Measurements from ENCODE around the gene RBFOX1. TPM values are rescaled to one million over a fixed set of nuclear protein-coding genes. Genes with fewer than 3 reads are reported as not detected.

RBFOX1 gene
- total RNA-seq, 1 donor from 2014 or later = 0.84 TPM

DNA sequence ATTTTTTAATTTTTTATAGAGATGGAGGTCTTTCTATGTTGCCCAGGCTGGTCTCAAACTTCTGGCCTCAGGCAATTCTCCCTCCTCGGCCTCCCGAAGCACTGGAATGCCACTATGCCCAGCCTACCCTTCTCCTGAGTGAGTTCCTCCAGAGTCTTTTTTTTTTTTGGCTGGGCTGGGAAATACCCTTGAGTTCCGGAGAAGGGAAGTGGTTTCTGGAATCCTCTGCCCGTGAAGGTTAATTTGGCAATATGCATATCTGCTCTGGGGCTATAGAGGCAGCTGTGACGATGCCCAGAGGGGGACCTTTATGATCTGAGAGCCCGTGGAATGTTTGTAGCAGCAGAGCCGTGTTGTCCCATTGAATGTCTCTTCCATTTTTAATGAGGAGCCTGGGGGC, 217.5 kb downstream of the RBFOX1 start:
- Mint-ChIP-seq H3K9me3 (ENCODE audit: unreplicated experiment) (no peaks in the 10 kb centered on the region), H3K4me1 (ENCODE audit: low read depth, unreplicated experiment) (peaks cover 7% of the 10 kb centered on the region), H3K4me3 (ENCODE audit: unreplicated experiment) (no peak overlapping the region), H3K36me3 (ENCODE audit: low read depth, unreplicated experiment) (no peaks in the 10 kb centered on the region), H3K27ac (ENCODE audit: unreplicated experiment) (no peak overlapping the region), H3K27me3 (ENCODE audit: low read depth, unreplicated experiment) (peaks cover 2% of the 10 kb centered on the region)
- Histone ChIP-seq H3K9ac (ENCODE audit: low read length) (no peak overlapping the region), H3K9me3 (ENCODE audit: insufficient read depth, low read depth, low read length) (no peaks in the 10 kb centered on the region), H3K27ac (ENCODE audit: low read depth, low read length) (no peak overlapping the region), H3K36me3 (ENCODE audit: insufficient read depth, low read length) (no peaks in the 10 kb centered on the region), H4K20me1 (ENCODE audit: insufficient read depth, low read length) (no peaks in the 10 kb centered on the region), H3K4me3 (ENCODE audit: insufficient read depth, low read depth, low read length) (no peak overlapping the region), H2AFZ (ENCODE audit: low read depth, low read length) (no peak overlapping the region), H3K27me3 (ENCODE audit: insufficient read depth, low read length) (no peaks in the 10 kb centered on the region), H3K4me2 (ENCODE audit: low read length) (no peak overlapping the region), H3K4me1 (ENCODE audit: insufficient read depth, low read length) (no peaks in the 10 kb centered on the region), H3K79me2 (ENCODE audit: insufficient read depth, low read length) (no peaks in the 10 kb centered on the region)
- DNase-seq (ENCODE audit: low read depth) (no peak), FAIRE-seq (no peak)
- TF ChIP-seq EZH2 (IDR thresholded peaks at IDR 0.05; ENCODE audit: insufficient read depth, low read length) = no peak
- no peak for TF ChIP-seq CTCF (IDR thresholded peaks at IDR 0.05; ENCODE audit: insufficient read depth, low read depth, low read length)

DNA sequence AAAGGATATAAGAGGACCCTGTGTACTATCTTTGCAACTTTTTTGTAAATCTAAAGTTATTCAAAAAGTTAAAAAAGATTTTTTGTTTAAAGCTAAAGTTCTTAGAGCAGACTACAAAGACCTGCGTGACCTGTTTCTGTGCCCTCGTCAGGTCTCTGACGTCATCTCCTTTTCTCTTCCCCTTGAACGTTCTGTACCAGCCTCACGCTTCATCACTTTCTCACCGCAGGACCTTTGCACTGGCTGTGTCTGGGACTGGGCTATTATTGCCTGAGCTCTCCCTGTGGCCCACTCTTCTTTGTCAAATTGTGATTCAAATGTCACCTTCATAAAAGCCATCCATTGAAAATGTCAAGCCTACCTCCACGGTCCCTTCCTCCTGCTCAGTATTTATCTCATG, 222.8 kb downstream of the RBFOX1 start:
- Mint-ChIP-seq H3K27me3 (ENCODE audit: low read depth, unreplicated experiment) (peaks cover 6% of the 10 kb centered on the region), H3K9me3 (ENCODE audit: unreplicated experiment) (no peaks in the 10 kb centered on the region), H3K4me3 (ENCODE audit: unreplicated experiment) (no peak overlapping the region), H3K36me3 (ENCODE audit: low read depth, unreplicated experiment) (no peaks in the 10 kb centered on the region), H3K4me1 (ENCODE audit: low read depth, unreplicated experiment) (peaks cover 7% of the 10 kb centered on the region), H3K27ac (ENCODE audit: unreplicated experiment) (no peak overlapping the region)
- Histone ChIP-seq H3K4me2 (ENCODE audit: low read length) (no peak overlapping the region), H3K27me3 (ENCODE audit: insufficient read depth, low read length) (no peaks in the 10 kb centered on the region), H4K20me1 (ENCODE audit: insufficient read depth, low read length) (no peaks in the 10 kb centered on the region), H3K27ac (ENCODE audit: low read depth, low read length) (no peak overlapping the region), H2AFZ (ENCODE audit: low read depth, low read length) (no peak overlapping the region), H3K4me3 (ENCODE audit: insufficient read depth, low read depth, low read length) (no peak overlapping the region), H3K9me3 (ENCODE audit: insufficient read depth, low read depth, low read length) (no peaks in the 10 kb centered on the region), H3K9ac (ENCODE audit: low read length) (no peak overlapping the region), H3K36me3 (ENCODE audit: insufficient read depth, low read length) (no peaks in the 10 kb centered on the region), H3K4me1 (ENCODE audit: insufficient read depth, low read length) (no peaks in the 10 kb centered on the region), H3K79me2 (ENCODE audit: insufficient read depth, low read length) (no peaks in the 10 kb centered on the region)
- TF ChIP-seq EZH2 (IDR thresholded peaks at IDR 0.05; ENCODE audit: insufficient read depth, low read length) = no peak
- DNase-seq (ENCODE audit: low read depth) (no peak), FAIRE-seq (no peak)

DNA sequence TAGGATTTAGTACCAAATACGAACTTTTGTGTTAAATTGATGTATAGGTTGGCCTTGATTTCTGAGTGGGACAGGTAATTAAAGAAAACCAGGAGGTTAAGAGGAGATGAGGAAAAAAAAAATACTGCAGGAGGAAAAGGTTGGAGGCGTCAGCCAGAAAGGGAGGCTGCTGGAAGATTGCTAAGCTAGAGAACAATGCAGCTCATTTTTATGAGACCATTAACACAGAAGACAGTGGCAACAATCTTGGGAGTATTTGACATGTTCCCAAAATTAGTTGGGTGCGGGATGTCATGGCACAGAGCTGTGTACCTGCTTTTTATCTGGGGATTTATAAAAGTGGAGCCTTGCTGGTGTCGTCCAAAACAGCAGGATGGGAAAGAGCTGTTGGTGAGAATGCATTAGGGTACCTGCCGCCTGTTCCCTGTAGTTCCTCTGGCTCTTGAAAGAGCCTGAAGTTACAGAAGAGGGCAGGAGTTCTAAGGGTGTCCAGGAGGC, 229.3 kb downstream of the RBFOX1 start:
- H3K27ac Mint-ChIP-seq (ENCODE audit: unreplicated experiment) = no peak overlapping the region
- Histone ChIP-seq H3K36me3 (ENCODE audit: insufficient read depth, low read length) (no peaks in the 10 kb centered on the region), H2AFZ (ENCODE audit: low read depth, low read length) (no peak overlapping the region), H3K9ac (ENCODE audit: low read length) (no peak overlapping the region), H3K79me2 (ENCODE audit: insufficient read depth, low read length) (no peaks in the 10 kb centered on the region), H3K27ac (ENCODE audit: low read depth, low read length) (no peak overlapping the region), H3K27me3 (ENCODE audit: insufficient read depth, low read length) (no peaks in the 10 kb centered on the region), H3K4me1 (ENCODE audit: insufficient read depth, low read length) (no peaks in the 10 kb centered on the region), H3K4me3 (ENCODE audit: insufficient read depth, low read depth, low read length) (no peak overlapping the region), H4K20me1 (ENCODE audit: insufficient read depth, low read length) (no peaks in the 10 kb centered on the region), H3K9me3 (ENCODE audit: insufficient read depth, low read depth, low read length) (peaks cover 6% of the 10 kb centered on the region), H3K4me2 (ENCODE audit: low read length) (no peak overlapping the region)
- H3K9me3 Mint-ChIP-seq (ENCODE audit: unreplicated experiment) = no peaks in the 10 kb centered on the region
- no peaks in the 10 kb centered on the region for H3K4me1 Mint-ChIP-seq (ENCODE audit: low read depth, unreplicated experiment)
- H3K27me3 Mint-ChIP-seq (ENCODE audit: low read depth, unreplicated experiment) = peaks cover 28% of the 10 kb centered on the region
- DNase-seq (ENCODE audit: low read depth) = no peak
- H3K36me3 Mint-ChIP-seq (ENCODE audit: low read depth, unreplicated experiment) = no peaks in the 10 kb centered on the region
- no peak overlapping the region for H3K4me3 Mint-ChIP-seq (ENCODE audit: unreplicated experiment)
- FAIRE-seq = no peak
- TF ChIP-seq CTCF (IDR thresholded peaks at IDR 0.05; ENCODE audit: insufficient read depth, low read depth, low read length) (no peak), EZH2 (IDR thresholded peaks at IDR 0.05; ENCODE audit: insufficient read depth, low read length) (no peak)
